Kidney (tissue), 14 donors: ENCODE measurements around the gene DEK. TPM values are rescaled to one million over a fixed set of nuclear protein-coding genes. Genes with fewer than 3 reads are reported as not detected.
"Not testable (repeated sequence)": the region's sequence is repeated elsewhere in the genome, so short reads cannot be mapped to it uniquely, and the experiment has no call there.

Source experiments
- DNase-seq, 5 donors: peaks; one replicate each; pipeline ENCODE4 v3.0.0-alpha.2; 2013 to 2020
- FAIRE-seq: peaks from 2 replicates; lab custom pipeline; 2012; peaks lifted over from hg19 to GRCh38; lab: Jason Lieb, UNC
- H3K27ac ChIP-seq, 2 donors: one replicate each; pipeline ENCODE4 v1.7.0; 2013; ENCODE audit warnings: low read depth in 2 of 2, low read length in 2 of 2, inconsistent platforms in 1 of 2
- H3K27me3 ChIP-seq: one replicate; pipeline ENCODE4 v1.7.1; 2013; ENCODE audit warnings: low read length, inconsistent platforms; ENCODE audit not compliant: control insufficient read depth, insufficient read depth
- H3K36me3 ChIP-seq, 3 donors: one replicate each; pipeline versions ENCODE4 v1.7.0 to v1.7.1; 2013; ENCODE audit warnings: low read length in 3 of 3, control low read depth in 1 of 3, inconsistent platforms in 1 of 3; ENCODE audit not compliant: insufficient read depth in 3 of 3, control insufficient read depth in 2 of 3
- H3K4me1 ChIP-seq, 3 donors: one replicate each; pipeline versions ENCODE4 v1.7.0 to v1.7.1; 2013; ENCODE audit warnings: low read length in 3 of 3, inconsistent platforms in 1 of 3, low read depth in 1 of 3; ENCODE audit not compliant: control insufficient read depth in 2 of 3, insufficient read depth in 2 of 3
- H3K4me3 ChIP-seq, 3 donors: one replicate each; pipeline versions ENCODE4 v1.7.0 to v1.8.1; 2013; ENCODE audit warnings: low read length in 3 of 3, control low read depth in 1 of 3, inconsistent platforms in 1 of 3
- H3K9ac ChIP-seq, 3 donors: one replicate each; pipeline versions ENCODE4 v1.7.0 to v1.7.1; 2013; ENCODE audit warnings: low read length in 3 of 3, control low read depth in 1 of 3, inconsistent platforms in 1 of 3
- H3K9me3 ChIP-seq, 3 donors: one replicate each; pipeline versions ENCODE4 v1.7.0 to v1.7.1; 2013; ENCODE audit warnings: low read length in 3 of 3, control low read depth in 1 of 3, inconsistent platforms in 1 of 3; ENCODE audit not compliant: control insufficient read depth in 2 of 3, insufficient read depth in 1 of 3
- intact Hi-C: fragments of 100-400 bp; cut with DNase I; formaldehyde crosslinking; loops from one replicate; pipeline ENCODE4 v1.11.1; 2022
- polyA plus RNA-seq: library from polyadenylated mRNA; stranded (reverse); fragments of 350-450 nt; fragmentation: Illumina TruSeq; extraction: RNeasy Lipid Tissue Mini Kit (QIAGEN cat#74804); gene quantifications from one replicate; pipeline ENCODE4 v1.2.3, GENCODE V29; 2014; ENCODE audit warnings: low read depth, low replicate concordance; ENCODE audit not compliant: insufficient read depth
- total RNA-seq: library from RNA; stranded (reverse); fragmentation: NEBNext Ultra II Directional; extraction: Animal tissue kit (Norgen Biotek cat#: 25700); gene quantifications from one replicate; pipeline ENCODE4 v1.2.1, GENCODE V29; 2021
- TF ChIP-seq, protein P1 (sequence below): IDR thresholded peaks from 3 replicates; pipeline ENCODE4 v1.5.1; 2012; ENCODE audit warnings: mild to moderate bottlenecking, moderate library complexity, borderline replicate concordance; ENCODE audit not compliant: insufficient read depth; ENCODE audit errors: extremely low read depth
- donor health status: control.
- donor health status: control.
- donor health status: control.
- donor health status: control.
- donor health status: control.
- donor health status: DM: yes; HTN: yes; CAD: no.
- donor health status: Normal renal cell carcinoma (clear cell type).

DEK gene
- total and polyA plus RNA-seq, 2 donors from 2014 or later, result 23.7 to 67.2 TPM

DNA sequence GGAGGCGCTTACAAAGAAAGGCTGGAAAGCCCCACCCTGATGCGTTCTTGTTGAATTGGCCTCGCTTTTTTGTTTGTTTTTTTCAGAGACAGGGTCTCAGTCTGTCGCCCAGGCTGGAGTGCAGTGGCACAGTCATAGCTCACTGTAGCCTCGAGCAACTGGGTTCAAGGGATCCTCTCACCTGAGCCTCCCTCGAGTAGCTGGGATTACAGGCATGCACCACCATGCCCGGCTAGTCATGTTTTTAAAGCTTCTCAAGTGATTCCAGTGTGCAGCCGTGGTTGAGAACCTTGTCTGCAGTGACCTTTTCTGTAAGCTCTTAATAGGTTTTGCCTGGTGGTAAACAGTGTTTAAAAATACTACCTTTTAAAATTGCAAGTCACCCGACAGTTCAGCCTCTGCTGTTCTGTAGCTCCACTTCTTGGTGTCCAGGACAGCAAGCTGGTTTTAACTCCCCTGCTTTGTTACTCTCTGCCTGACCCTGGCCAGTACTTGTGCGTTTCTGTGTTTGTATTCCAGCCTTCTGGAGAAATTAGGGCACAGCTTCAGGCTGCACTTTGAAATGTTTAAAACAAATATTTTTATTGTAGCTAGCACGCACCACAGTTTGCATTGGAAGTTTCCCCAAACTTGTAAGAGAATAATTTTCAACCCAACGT is 54.7 kb downstream of the DEK start:
- H3K36me3 ChIP-seq, result peaks cover 0 to 13% (median 3%) of the 10 kb centered on the region in 3 donors
- no peaks in the 10 kb centered on the region for H3K9me3 ChIP-seq
- TF ChIP-seq, protein P1, sequence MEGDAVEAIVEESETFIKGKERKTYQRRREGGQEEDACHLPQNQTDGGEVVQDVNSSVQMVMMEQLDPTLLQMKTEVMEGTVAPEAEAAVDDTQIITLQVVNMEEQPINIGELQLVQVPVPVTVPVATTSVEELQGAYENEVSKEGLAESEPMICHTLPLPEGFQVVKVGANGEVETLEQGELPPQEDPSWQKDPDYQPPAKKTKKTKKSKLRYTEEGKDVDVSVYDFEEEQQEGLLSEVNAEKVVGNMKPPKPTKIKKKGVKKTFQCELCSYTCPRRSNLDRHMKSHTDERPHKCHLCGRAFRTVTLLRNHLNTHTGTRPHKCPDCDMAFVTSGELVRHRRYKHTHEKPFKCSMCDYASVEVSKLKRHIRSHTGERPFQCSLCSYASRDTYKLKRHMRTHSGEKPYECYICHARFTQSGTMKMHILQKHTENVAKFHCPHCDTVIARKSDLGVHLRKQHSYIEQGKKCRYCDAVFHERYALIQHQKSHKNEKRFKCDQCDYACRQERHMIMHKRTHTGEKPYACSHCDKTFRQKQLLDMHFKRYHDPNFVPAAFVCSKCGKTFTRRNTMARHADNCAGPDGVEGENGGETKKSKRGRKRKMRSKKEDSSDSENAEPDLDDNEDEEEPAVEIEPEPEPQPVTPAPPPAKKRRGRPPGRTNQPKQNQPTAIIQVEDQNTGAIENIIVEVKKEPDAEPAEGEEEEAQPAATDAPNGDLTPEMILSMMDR, result no peak
- H3K4me1 ChIP-seq, result no peaks in the 10 kb centered on the region
- intact Hi-C loops, result no loop called here
- FAIRE-seq (no peak), DNase-seq (peak in 1 of 5 donors; percentile 20)
- no peaks in the 10 kb centered on the region for H3K27me3 ChIP-seq
- no peak overlapping the region for H3K9ac ChIP-seq
- H3K4me3 ChIP-seq, result no peak overlapping the region
- no peak overlapping the region for H3K27ac ChIP-seq

DNA sequence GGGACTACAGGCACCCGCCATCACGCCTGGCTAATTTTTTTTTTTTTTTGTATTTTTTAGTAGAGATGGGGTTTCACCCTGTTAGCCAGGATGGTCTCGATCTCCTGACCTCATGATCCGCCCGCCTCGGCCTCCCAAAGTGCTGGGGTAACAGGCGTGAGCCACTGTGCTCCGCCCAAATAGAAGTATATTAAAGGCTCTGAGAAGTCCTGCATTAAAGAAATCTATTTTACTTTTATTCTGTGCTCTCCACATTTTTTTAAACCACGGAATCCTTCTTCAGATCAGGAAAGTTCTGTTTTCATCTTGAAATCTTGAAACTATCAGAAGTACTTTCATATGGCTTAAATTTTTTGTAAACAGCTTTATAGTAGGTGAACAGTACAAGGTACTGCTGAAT is 55.6 kb downstream of the DEK start:
- peaks cover 0 to 11% (median 3%) of the 10 kb centered on the region in 3 donors for H3K36me3 ChIP-seq
- H3K9ac ChIP-seq, FAIRE-seq, H3K9me3 ChIP-seq, H3K4me3 ChIP-seq, H3K4me1 ChIP-seq, H3K27me3 ChIP-seq, intact Hi-C loops, DNase-seq, H3K27ac ChIP-seq: not testable (repeated sequence)

DNA sequence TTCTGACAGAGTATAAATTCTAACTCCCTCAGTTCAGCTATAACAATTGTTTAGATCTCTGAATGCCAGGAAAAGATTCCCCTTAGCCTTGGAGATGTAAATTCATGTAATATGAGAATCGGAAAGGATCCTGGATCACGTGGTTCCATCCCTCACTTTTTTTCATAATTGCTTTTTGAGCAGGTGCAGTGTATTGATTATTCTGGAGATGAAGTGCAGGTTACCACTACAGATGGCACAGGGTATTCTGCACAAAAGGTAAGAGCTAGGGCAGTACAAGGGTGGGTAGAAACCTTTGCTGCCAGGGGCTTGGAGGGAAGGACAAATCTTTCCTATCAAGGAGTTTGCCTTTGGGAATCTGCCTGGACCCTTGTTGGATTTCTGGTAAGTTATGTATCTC is 56.4 kb downstream of the DEK start:
- Histone ChIP-seq H3K27me3 (no peaks in the 10 kb centered on the region), H3K9ac (no peak overlapping the region), H3K4me3 (no peak overlapping the region), H3K27ac (no peak overlapping the region), H3K36me3 (peaks cover 0 to 12% (median 5%) of the 10 kb centered on the region in 3 donors), H3K9me3 (no peaks in the 10 kb centered on the region), H3K4me1 (no peaks in the 10 kb centered on the region)
- intact Hi-C loops, result no loop called here
- DNase-seq (no peak), FAIRE-seq (no peak)
- TF ChIP-seq, protein P1, result no peak

DNA sequence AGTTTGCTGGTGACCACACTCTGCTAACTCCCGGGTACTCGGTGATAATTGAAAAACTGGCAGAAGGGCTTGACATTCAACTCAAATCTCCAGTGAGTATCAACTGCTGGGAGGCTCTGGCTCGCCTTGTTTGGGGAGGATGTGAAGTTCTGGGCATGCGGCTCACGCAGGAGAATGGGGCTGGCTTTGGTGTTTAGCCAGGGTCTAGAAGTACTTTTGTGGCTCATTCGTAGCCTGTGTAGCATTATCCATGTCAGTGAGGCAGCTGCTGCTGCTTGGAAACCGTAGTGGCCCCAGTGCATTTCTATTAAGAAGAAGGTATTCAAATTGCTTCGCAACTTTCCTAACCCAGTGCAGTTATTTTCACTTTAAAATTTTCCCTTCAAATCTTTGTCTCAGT is 56.9 kb downstream of the DEK start:
- TF ChIP-seq, protein P1, result no peak
- DNase-seq, result no peak
- no peak for FAIRE-seq
- Histone ChIP-seq H3K9me3 (no peaks in the 10 kb centered on the region), H3K9ac (no peak overlapping the region), H3K27me3 (no peaks in the 10 kb centered on the region), H3K36me3 (peaks cover 0 to 13% (median 5%) of the 10 kb centered on the region in 3 donors), H3K27ac (no peak overlapping the region), H3K4me1 (no peaks in the 10 kb centered on the region), H3K4me3 (no peak overlapping the region)
- intact Hi-C loops, result no loop called here
